ENCODE measurements around the gene VWA8.

VWA8 gene

GRCh38 chr13:41859565-41859964 lies 101.3 kb downstream of the VWA8 start:
- H3K4me3 ChIP-seq (ENCODE audit: low read depth, low read length) = no peak overlapping the region
- no peak for DNase-seq
- H3K36me3 ChIP-seq = no peaks in the 10 kb centered on the region
- H3K9me3 ChIP-seq (ENCODE audit: severe bottlenecking) = no peaks in the 10 kb centered on the region
- no peak for TF ChIP-seq CTCF (IDR thresholded peaks at IDR 0.05; ENCODE audit: low read depth, low read length)
- H3K27ac ChIP-seq = no peak overlapping the region
- H3K27me3 ChIP-seq (ENCODE audit: insufficient read depth, low read depth, severe bottlenecking) = no peaks in the 10 kb centered on the region

GRCh38 chr13:41858780-41859179 lies 102.1 kb downstream of the VWA8 start:
- Histone ChIP-seq H3K27me3 (ENCODE audit: insufficient read depth, low read depth, severe bottlenecking) (no peaks in the 10 kb centered on the region), H3K9me3 (ENCODE audit: severe bottlenecking) (no peaks in the 10 kb centered on the region), H3K27ac (no peak overlapping the region), H3K36me3 (no peaks in the 10 kb centered on the region), H3K4me3 (ENCODE audit: low read depth, low read length) (no peak overlapping the region)
- TF ChIP-seq CTCF (IDR thresholded peaks at IDR 0.05; ENCODE audit: low read depth, low read length) = no peak
- DNase-seq = no peak

GRCh38 chr13:41854758-41855157 lies 106.2 kb downstream of the VWA8 start:
- DNase-seq = no peak
- TF ChIP-seq CTCF (IDR thresholded peaks at IDR 0.05; ENCODE audit: low read depth, low read length) = no peak

GRCh38 chr13:41851351-41851750 lies 109.6 kb downstream of the VWA8 start:
- H3K27me3 ChIP-seq (ENCODE audit: insufficient read depth, low read depth, severe bottlenecking) = no peaks in the 10 kb centered on the region
- TF ChIP-seq CTCF (IDR thresholded peaks at IDR 0.05; ENCODE audit: low read depth, low read length) = no peak
- no peak overlapping the region for H3K27ac ChIP-seq
- no peak for DNase-seq
- no peak overlapping the region for H3K4me3 ChIP-seq (ENCODE audit: low read depth, low read length)
- no peaks in the 10 kb centered on the region for H3K36me3 ChIP-seq
- H3K9me3 ChIP-seq (ENCODE audit: severe bottlenecking) = no peaks in the 10 kb centered on the region

More at GRCh38 chr13:41854758-41855157, 106.2 kb downstream of the VWA8 start:
- Histone ChIP-seq H3K27ac (no peak overlapping the region), H3K36me3 (no peaks in the 10 kb centered on the region), H3K4me3 (ENCODE audit: low read depth, low read length) (no peak overlapping the region), H3K27me3 (ENCODE audit: insufficient read depth, low read depth, severe bottlenecking) (no peaks in the 10 kb centered on the region), H3K9me3 (ENCODE audit: severe bottlenecking) (no peaks in the 10 kb centered on the region)

- TF ChIP-seq CTCF (IDR thresholded peaks at IDR 0.05; ENCODE audit: low read depth, low read length) = 0 out of 2 replicates have a peak, but pooled peaks have one; percentile 7
- no peaks in the 10 kb centered on the region for H3K36me3 ChIP-seq
- H3K27me3 ChIP-seq (ENCODE audit: insufficient read depth, low read depth, severe bottlenecking) = no peaks in the 10 kb centered on the region
- H3K9me3 ChIP-seq (ENCODE audit: severe bottlenecking) = no peaks in the 10 kb centered on the region
- no peak overlapping the region for H3K4me3 ChIP-seq (ENCODE audit: low read depth, low read length)
- H3K27ac ChIP-seq = no peak overlapping the region
- no peak for DNase-seq
These were observed 112.3 kb downstream of the VWA8 start for GRCh38 chr13:41848435-41849255.

- Histone ChIP-seq H3K27ac (no peak overlapping the region), H3K27me3 (ENCODE audit: insufficient read depth, low read depth, severe bottlenecking) (no peaks in the 10 kb centered on the region), H3K4me3 (ENCODE audit: low read depth, low read length) (no peak overlapping the region), H3K36me3 (no peaks in the 10 kb centered on the region), H3K9me3 (ENCODE audit: severe bottlenecking) (no peaks in the 10 kb centered on the region)
- no peak for TF ChIP-seq CTCF (IDR thresholded peaks at IDR 0.05; ENCODE audit: low read depth, low read length)
- DNase-seq = no peak
These were observed 113.7 kb downstream of the VWA8 start for GRCh38 chr13:41847216-41847615.
